HG03064 (cell line): ENCODE results near the gene LGR5.
"Not testable (repeated sequence)": the region's sequence is repeated elsewhere in the genome, so short reads cannot be mapped to it uniquely, and the experiment has no call there.

Experiments used
- ATAC-seq: cut with Tn5 transposase; IDR thresholded peaks from one replicate; pipeline ENCODE4 v1.9.1; 2021; ENCODE audit warnings: low read depth; ENCODE audit not compliant: unreplicated experiment

LGR5 gene

GRCh38 chr12:71472441-71472911 lies 32.9 kb downstream of the LGR5 start:
- no peak for ATAC-seq

GRCh38 chr12:71474791-71475190 lies 35.2 kb downstream of the LGR5 start:
- ATAC-seq = no peak

DNA sequence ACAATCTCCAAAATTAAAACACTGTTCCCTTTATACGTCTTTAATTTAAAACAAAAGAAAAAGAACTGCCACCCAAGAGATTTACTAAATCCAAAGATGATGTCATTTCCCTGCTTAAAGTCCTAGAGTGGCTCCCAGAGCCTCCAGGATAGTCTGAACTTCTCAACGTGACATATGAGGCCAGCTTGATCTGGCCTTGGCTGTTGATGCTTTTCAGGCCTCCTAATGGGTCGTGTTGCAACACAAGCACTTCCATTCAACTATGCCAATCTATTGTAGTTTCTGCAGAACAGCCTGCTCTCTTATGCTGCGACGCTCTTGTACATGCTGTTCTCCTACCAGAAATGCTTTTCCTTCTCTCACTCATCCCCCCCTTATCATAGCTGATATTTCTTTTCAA lies 35.7 kb downstream of the LGR5 start:
- ATAC-seq = no peak

DNA sequence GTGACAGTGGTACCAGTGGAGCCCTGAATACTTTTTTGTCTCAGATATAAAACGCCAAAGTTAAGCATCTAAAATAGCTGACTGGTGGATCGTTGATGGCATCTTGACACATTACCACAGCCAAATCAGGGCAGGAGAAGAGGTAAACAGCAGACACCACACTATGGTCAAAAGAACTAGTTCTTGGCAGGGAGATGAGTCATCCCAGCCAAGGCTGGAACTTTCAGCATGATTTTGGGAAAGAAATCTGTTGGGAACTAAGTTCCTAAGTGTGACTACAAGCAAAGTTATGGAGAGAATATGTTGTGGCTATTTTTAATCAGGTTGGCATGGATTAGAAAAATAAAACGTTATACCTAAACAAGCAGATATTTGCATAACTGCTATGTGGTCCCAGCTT lies 36.9 kb downstream of the LGR5 start:
- no peak for ATAC-seq

DNA sequence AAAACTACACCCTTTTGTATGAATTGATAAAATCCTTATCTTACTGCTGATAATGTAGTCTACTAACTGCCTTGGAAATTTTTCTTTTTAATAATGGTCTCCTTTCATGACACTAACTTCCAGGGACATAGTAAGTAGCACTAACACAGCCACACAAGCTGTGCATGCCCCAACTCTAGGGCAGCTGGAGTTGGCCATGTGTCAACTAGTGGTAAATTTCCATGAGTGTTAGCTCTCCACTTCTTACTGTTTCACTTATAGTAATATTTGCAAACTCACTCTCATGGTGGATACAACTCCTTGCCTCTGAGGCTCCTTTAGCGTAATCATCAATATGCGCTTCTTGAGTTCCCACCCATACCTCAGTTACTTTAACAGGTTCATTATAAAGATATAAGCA lies 38.0 kb downstream of the LGR5 start:
- no peak for ATAC-seq

DNA sequence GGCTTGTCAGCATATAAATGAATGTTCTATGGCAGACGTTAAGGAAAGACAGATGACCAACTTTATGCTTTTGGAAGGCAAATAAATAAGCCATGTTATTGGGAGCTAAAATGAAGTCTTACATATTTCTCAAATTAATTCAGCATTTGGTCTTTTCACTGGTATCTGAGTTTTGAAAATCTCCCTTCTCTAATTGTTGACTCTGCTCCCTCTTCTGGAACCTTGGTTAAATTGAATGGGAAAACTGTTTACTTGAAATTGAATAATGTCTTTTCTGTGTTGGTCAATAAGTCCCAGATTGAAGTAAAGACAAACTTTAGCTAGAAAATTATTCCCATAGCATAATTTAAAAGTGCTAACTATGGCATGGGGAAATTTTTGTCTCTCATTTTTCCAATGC lies 38.7 kb downstream of the LGR5 start:
- ATAC-seq = no peak

GRCh38 chr12:71484272-71484905 lies 44.8 kb downstream of the LGR5 start:
- no peak for ATAC-seq

DNA sequence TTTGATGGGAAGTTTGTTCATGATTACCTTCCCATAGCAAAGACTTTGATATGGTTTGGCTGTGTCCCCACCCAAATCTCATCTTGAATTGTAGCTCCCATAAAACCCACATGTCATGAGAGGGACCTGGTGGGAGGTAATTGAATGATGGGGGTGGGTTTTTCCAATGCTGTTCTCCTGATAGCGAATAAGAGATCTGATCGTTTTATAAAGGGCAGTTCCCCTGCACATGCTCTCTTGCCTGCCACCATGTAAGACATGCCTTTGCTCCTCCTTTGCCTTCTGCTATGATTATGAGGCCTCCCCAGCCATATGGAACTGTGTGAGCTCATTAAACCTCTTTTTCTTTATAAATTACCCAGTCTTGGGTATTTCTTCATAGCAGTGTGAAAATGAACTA lies 51.2 kb downstream of the LGR5 start:
- ATAC-seq = not testable (repeated sequence)

DNA sequence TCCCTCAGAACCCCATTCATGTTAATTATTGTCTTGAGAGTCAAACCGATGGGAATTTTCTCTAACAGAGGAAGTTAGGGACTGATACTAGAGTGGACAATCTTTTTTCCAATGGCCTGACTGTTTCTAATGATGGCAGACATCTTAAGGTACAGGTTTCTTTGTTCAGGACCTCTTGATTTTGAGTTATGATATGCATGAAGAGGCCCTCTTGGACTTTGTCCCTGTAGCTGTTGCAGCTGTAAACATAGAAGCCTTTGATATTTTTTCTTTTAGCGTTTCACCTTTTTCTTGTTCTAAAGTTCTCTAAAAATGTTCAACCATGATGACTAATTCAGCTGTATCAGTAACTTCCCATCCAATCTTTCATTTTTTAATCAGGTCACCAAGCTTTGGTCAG lies 53.0 kb downstream of the LGR5 start:
- ATAC-seq = no peak

DNA sequence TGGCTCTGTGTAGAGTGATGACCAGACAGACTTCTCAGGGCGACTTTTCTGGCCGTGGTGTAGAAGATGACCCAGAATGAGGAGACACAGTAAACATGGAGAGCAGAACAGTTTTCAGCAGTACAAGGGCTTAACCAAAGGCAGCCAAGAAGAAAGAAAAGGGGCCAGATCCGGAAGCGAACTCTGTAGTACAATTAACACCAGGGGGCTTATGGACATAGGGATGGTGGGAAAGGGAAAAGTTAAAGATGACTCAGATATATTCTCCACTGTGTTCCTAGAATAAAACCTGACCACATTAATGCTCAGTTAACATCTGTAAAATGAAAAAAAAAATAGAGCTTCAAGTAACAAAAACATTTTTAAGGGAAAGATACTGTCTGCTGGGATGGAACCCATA lies 60.2 kb downstream of the LGR5 start:
- no peak for ATAC-seq

- ATAC-seq = no peak
Measured at GRCh38 chr12:71503579-71504391, 64.2 kb downstream of the LGR5 start.

GRCh38 chr12:71504476-71504875 lies 64.9 kb downstream of the LGR5 start:
- ATAC-seq = no peak

GRCh38 chr12:71509705-71510104 lies 70.1 kb downstream of the LGR5 start:
- ATAC-seq = no peak

- no peak for ATAC-seq
Measured at GRCh38 chr12:71517145-71517846, 77.7 kb downstream of the LGR5 start.

GRCh38 chr12:71521125-71521524 lies 81.5 kb downstream of the LGR5 start:
- no peak for ATAC-seq

DNA sequence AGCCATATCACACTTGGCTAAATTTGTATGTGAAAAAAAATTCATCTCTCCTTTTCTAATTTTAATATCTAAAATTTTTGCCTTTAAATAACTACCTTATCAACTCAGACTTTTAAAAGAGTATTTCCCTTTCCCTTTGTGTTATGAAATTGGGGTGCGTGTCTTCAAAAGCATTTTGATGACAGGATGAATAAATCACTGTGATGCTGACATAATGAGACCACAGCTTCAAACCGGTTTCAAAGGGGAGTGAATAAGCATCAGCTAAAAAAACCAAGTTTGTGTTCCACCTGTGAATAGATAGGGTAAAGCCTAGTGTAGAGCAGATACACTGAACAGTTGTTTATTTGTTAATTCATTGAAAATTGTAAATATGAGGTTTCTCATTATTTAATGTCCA lies 85.0 kb downstream of the LGR5 start:
- no peak for ATAC-seq

DNA sequence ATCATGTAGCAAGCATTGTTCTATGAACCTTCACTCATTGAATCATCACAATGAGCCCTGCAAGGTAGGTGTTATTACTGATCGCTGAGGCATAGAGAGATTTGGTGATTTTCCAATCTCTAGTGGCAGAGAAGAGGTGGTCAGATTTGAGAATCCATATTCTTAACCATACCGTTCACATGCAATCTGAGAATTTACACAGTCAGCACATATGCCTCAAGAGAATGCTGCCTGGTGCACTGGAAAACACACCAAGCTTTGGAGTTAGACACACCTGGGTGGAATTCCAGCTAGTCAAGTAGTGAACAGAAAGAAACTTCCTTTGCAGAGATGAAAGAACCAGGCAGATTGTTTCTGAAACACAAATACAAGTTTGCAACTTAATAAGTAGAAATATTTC lies 94.1 kb downstream of the LGR5 start:
- ATAC-seq = no peak

GRCh38 chr12:71536279-71536938 lies 96.8 kb downstream of the LGR5 start:
- ATAC-seq = no peak

DNA sequence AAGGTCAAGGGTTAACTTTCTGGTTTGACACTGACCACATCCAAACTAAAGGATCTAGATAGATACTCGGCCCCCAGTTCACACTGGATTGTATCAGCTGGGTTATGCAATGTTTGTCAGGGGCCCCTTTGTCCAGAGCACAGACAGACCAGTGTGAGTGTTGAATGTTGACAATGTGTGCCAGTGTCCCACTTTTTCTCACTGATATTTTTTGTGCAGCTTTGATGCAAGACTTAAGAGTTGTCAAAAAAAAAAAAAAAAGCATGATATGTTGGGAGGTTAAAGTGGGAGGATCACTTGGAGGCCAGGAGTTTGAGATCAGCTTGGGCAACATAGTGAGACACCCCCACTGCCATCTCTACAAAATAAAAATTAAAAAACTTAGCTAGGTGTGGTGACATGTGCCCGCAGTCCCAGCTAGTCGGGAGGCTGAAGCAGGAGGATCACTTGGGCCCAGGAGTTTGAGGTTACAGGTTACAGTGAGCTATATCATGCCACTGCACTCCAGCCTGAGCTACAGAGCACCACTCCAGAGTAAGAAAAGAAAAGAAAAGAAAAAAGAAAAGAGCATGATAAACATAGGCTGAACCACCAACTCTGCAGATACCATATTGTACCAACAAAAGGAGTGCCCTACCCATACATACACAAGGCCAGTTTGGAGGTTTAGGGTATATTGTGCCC lies 97.5 kb downstream of the LGR5 start:
- ATAC-seq = no peak

- ATAC-seq = no peak
Measured at GRCh38 chr12:71538807-71539206, 99.2 kb downstream of the LGR5 start.
